NCI-H748 (cell line): Measurements from ENCODE around the gene SPRED2.

Experiments used
- DNase-seq: peaks from one replicate; lab custom pipeline; 2025; ENCODE audit not compliant: unreplicated experiment; lab: John Stamatoyannopoulos, UW

SPRED2 gene

DNA sequence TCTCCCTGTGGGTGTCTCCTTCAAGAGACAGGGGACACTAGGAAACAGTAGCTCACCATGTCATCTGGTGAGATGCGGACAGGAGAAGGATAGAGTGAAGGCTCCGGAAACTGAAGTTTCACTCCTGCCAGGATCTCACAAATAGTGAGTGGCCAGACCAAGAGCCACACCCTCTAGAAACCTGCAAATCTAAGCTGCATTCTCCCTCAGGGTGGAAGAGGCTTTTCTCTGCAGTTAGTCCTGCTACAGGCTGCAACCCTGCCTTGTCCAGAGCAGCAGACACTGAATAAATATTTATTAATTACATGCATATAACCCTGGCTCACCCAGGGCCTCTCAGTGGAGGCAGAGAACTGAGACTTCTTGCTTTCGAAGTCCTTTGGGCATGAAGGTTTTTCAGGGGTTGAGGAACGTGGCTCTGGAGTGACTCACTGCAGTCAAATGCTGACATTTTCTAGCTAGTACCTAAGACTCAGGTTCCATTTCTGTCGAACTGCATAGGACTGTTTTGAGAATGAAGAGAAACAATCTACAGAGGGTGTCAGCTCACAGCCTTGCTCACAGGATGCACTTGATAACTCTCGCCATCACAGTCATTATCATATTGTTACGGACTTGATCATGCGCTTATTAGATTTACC lies 117.5 kb downstream of the SPRED2 start:
- DNase-seq = no peak

DNA sequence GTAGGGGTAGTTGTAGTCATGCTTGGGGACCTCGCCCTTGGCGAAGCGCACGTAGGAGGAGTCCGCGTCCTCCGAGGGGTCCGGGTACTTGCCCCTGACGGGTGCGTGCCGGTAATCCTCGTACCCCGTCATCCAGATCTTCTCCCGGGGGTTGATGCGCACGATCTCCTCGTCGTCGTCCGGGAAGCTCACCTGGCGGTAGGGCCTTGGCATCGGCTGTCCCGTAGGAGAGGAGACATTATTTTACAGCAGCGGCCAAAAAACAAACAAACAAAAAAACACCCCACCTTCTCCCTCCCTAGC lies 118.5 kb downstream of the SPRED2 start:
- no peak for DNase-seq

DNA sequence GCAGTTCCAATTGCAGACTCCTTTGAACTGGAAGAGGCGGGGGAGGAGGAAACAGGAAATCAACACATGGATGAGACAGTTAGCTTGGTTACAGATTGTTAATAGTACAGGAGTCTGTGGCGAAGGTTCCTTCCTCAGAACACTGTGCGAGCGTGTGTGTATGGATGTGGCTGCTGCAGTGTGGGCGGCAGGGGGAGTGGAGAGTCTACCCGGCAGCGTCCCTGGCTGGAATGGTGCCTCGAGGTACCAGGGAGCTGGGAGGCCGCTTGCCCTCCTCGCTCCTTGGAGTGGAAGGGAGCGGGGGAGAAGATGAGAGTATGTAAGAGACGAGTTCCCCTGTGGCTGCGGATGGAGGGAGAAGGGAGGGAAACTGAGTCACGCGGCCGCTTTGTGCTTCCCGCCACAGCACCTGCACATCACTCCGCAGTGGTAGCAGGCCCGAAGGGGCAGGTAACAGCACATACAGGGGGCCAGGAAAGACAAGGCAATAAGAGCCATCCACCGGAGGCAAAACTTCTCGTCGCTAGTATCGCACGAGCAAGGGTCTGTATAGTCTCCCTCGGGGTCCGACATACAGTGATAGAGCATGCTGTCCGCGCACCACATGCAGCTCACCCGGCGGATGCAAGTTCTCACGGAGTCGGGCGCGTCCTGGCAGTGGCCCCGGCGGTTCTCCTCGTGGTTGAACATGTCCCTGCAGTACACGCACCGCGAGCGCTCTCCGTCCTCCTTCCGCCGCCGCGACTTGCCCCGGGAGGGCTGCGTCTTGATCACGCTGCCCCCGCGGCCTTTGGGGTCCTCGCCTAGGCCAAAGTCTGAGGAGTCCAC lies 119.1 kb downstream of the SPRED2 start:
- no peak for DNase-seq

DNA sequence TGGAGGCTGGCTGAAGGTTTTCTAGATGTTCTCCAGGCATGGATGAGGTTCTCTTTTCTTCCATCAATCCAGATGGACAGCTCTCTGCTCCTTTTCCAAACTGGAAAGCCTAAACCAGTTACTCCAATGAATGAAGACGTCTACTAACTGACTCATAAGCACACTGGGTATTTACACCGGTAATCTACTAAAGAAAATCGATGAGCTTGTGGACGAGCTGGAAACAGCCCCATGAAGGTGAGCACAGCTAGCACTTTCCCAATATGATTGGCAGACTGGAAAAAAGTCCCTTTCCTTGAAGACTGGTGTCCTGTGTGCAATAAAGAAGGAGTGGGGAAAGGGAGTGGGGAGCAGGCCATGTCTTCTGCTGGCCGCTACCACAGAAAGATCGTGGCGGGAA lies 120.8 kb downstream of the SPRED2 start:
- no peak for DNase-seq

DNA sequence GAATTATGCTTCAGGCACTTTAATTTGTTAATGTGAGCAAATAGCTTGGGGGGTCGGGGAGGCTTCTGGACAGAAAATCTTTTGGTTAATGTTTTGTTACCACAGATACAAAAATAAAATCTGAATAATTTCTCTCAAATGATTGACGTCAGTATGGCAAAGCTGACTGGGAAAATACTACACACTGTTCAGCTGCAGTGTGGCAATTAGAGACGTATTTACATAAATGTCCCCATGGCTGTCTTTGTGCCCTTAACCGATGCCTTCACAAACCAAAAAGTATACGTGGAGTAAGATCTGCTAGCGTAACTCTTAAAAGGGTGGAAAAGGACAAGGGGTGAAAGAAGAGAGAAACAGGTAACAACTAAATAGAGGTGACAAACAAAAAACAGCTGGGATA lies 121.3 kb downstream of the SPRED2 start:
- DNase-seq = no peak

DNA sequence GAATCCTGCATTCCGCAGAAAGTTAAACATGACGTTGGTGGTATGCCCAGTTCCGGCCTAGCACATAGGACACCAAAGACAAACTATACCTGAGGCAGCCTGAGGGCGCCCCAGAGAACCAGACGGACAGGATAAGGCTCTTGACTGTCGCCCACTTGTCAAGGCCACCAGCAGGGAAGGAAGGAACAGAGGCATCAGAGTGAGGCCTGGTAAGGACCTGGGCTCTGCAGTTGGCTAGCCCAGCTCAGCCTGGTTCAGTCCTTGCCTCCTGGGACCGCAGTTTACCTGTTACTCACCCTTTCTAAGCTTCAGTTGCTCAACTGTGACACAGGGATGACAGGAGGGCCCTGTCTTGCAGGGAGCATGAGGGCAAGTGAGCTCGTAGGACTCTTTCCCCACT lies 122.7 kb downstream of the SPRED2 start:
- no peak for DNase-seq

DNA sequence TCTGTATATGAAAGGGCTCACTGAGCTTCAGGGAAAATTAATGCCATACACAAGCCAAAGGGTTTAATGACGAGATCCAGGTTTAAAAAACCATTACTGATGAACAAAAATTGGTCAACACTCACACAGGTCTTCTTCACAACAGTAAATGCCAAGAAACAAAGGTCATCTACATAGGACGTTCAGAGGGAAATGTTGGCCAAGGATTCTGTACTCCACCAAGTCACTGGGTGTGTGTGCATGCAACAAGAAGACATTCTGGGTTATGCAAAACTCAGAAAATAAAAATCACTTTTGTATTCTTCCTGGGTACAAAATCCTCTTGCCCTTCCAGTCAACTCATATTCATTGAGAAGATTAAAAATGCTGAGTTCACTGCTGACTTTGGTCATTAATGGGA lies 126.5 kb downstream of the SPRED2 start:
- DNase-seq = no peak

DNA sequence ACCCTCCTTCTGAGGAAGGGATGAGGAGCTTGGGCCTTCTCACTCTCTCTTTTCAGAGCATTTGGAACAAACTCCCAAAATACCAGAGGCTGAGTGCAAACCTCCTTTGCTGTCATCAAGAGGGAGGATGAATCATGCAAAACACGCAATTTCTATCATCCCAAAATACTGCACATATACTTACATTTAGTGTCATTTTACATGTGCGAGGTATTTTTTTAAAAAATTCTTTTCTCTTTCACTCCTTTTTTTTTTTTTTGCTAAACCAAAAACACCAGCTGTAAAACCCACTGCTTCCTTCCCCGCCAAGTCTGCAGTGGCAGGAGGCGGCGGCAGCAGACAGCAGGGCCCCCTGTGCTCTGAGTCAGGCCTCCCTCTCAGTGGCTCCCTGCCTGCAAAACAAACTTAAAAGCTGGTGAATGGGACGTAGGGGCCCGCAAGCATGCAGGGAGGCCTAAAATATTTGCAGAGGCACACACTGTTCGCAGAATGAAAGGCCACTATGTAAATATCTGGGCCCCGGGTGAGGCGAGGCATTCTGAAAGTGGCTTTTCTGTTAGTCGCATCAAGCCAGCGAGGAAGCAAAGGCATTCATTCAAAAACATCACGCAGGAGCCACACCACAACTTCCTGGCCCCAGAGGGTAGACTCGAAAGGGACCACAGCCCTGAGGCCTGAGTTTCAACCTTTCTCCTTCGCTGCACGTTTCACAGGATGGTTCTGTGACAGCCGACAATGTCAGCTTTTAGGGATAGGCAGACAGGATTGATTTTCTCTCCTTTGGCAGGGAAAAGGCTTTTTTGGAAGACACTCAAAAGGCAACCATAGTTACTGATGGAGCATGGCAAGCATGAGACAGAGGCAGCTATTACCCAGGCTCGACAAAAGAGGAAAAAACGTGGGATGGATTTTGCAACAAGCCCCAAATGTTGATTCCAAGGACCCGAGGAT lies 131.4 kb downstream of the SPRED2 start:
- DNase-seq = peak; percentile 30

DNA sequence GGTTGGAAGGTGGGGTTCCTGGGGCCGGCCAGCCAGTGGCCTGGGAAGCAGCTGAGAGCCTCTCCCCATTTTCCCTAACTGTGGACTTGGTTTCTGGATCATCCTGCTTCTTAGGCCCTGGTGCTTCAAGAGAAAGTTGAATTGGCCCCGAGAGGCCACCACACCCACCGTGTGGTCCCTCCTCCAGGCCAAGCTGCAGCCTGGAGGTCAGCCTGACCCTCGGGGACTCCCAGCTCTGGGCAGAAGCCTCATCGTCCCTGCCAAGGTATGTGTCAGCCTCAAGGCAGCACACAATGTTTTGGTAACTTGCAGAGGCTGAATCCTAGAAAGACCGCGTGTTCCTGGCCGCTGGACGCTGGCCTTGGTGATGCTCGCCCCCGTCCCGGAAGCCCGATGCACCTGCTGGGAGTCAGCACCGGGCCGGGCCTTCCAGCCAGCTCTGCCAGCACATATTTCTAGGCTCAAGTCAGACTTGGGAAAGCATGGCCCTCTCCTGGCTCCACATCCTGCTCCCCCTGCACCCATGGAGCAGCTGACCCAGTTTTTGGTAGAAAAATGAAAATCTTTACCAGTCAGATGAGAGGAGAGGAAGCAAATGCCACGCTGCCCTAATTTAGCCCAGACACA lies 132.2 kb downstream of the SPRED2 start:
- no peak for DNase-seq

DNA sequence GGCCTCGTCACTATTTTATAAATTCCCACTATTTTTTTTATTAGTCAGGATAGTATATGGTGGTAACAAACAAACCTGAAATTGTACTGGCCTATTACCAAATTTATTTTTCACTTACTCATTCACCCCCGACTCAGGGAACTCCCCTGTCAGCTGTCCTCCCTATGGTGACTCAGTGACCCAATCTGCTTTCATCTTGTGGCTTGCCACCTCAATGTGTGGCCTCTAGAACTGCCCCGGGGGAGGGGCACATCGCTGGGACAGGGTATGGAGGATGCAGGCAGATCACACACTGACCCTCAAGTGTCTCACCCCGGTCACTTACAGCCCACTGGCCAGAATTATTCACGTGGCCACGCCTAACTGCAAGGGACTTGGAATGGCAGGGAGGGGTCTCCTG lies 133.2 kb downstream of the SPRED2 start:
- no peak for DNase-seq

DNA sequence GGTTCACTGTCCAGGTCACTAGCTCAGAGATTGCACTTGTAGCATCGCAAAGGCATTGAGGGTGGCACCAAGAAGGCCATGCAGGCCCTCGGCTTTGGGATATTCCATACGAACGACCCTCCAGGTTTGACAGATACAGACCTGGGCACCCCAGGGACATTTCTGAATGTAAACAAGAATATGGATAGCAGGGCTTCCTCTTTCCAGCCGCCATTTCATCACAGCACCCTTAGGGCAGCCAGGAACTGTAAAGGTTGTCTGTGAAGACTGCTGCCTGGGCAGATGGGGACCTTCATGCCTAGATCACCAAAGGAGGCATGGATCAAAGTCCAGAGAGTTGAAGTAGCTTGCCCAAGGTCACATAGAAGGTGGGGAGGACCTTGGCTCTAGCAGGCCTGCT lies 134.3 kb downstream of the SPRED2 start:
- no peak for DNase-seq

DNA sequence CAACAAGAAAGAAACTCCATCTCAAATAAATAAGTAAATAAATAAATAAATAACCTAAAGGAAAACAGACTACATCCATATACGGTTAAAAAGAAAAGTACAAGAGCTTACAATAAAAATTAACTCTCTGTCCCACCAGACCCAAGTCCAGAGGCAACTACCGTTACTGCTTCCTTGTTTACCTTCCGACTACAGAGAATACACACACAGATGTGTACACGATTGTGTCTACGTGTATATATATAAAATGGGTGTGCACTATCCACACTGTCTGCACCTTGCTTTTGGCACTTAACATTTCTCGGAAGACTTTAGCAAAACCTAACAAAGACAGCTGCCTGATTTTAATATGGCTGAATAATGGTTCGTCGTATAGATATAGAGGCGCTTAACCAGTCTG lies 134.9 kb downstream of the SPRED2 start:
- DNase-seq = no peak

DNA sequence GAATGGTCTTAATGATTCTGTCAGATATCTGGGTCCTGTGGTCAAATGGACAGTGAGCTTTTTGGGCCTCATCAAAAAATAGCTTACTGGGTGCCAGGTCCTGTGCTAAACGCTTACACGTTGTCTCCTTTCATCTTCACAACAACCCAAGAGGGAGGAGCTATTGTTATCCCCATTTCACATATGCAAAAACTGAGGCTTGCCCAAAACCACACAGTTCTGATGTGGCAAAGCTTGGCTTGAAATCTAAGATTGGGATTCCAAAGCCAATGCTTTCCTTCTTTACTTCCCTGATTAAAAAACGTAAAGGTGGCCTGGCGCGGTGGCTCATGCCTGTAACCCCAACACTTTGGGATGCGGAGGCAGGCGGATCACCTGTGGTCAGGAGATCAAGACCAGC lies 135.4 kb downstream of the SPRED2 start:
- DNase-seq = no peak

DNA sequence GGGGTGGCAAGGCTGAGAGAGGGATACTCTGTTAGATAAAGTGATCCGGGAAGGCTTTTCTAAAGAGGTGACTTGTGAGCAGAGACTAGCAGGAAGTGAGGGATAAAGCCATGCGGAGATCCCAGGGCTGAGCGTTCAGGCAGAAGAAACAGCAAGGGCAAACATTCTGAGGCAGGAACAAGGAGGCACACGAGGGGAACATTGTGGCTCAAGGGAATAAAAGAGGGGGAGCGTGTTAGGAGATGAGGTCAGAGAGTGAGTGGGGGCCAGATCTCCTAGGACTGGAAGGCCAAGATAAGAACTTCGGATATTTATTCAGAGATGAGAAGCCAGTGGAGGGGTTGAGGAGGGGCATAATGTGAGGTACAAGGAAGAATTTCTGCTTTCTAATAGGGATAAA lies 137.7 kb downstream of the SPRED2 start:
- no peak for DNase-seq

DNA sequence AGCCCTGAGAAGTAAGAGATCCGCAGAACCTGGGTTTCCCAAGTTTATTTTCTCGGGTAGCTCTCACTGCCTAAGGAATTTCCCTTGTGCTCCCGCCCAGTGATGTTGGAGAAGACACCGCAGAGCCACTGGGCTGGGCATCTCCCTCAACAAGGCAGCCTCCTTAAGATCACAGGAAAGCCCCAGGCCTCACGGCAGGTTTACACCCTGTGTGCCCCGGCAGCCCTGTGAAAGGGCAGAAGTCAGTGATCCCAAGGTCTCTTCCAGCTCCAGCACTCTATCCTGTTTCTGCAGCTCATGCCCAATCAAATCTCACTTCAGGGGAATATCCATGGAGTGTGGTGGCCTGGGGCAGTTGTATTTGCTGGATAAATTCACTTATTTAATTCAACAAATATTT lies 138.3 kb downstream of the SPRED2 start:
- DNase-seq = no peak

DNA sequence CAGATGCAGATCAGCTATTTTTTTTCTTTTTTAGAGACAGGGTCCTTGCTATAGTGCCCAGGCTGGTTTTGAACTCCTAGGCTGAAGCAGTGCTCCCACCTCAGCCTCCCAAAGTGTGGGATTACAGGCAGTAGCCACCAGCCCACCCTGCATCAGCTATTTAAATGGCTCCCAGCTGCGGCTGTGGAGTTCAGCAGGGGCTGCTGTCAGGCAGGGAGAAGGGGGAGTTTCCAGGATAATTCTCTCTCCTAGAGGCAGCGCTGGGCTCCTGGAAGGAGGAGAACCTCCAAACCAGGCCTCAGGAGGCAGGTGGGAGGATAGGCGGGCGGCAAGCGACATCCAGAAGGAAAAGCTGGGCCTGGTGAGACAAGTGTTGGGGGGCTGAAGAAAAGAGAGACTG lies 139.0 kb downstream of the SPRED2 start:
- no peak for DNase-seq

DNA sequence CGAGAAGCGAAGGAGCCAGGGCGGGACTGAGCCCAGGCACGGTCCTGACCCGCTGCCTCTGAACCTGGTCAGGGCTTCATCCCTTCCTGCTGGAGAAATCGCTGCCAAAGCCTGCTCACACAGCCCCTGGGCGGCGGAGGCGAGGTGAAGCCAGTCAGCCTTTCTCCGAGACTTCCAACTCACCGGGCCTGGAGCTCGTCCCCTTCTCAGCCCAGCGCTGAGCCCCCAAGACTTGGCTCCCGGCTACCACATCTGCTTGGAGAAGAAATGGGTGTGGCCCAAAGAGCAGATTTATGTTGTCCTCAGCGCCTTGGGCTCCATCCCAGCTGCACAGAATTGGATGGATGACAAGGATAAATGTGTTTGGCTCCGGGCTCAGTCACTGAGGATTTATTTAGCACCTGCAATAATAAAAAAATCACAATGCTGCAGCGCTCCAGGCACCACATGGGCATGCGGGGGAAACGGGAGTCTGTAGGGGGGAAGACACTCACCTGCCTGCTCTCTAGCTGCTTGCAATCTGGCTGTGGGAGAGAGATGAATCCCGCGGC lies 139.9 kb downstream of the SPRED2 start:
- DNase-seq = peak; percentile 23

DNA sequence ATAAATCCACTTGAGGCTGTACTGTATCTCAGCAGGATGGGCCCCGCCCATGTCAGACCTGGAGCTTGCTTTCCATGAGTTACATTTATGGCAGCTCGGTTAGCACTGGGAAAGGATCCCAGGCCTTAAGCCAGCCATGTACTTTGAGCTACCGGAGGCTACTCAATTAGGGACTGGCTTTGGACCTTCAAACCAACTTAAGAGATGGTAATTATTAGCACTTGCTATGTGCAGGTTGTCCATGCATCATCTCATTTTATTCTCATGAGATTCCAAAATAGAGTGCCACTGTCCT lies 140.3 kb downstream of the SPRED2 start:
- peak; percentile 6 for DNase-seq

DNA sequence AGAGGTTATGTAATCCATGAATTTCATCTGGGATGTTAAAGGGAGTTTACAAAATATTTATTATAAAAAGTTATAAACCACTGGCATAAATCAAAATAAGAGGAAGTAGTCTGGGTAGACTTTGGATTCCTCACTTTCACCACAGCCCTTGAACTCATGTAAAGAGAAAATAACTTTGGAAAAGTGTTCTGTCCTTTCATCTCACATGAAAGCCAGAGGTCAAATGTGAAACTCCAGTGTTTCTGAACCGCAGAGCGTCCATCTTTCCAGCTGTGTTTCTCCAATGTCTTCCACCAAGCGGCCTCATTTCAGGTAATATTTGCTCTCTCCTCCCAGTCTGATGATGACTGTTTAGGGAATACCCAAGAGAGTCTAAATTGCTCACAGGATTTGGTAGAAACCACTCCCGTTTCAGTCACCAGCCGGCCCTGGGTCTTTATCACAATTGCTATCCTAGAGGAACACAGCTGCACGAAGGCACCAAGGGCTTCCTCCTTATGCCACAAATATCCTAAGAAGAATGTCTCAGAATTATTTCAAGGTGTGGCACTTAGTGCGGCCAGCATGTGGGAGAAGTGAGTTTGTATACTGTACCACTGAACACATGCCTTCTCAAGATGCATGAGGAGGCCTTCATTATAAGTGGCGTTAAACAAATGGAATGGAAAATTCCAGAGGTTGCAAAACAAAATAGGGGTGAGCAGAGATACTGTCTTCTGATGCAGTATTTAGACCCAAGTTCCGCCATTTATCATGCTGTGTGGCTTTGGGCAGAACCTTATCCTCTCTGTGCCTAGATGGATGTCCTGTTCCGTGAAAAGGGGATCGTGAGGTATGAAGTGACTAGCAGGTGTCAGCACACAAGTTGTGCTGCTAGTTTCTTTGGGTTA lies 140.9 kb downstream of the SPRED2 start:
- DNase-seq = no peak

DNA sequence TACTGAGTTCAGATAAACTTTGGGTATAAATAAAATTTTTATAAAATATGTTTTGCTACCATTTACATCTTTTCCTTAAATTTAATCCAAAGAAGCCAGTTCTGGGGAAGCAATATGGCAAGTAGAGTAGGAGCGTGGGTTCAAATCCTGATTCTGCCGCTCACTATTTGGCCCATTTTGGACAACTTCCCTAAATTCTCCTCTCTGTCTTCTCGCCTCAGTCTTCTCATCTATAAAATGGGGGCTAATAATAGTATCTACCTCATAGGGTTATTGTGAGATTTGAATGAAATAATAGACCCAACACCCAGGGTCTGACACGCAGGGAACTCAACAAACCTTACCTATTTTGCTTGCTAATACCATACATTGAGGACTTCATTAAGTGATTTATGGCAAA lies 145.0 kb downstream of the SPRED2 start:
- DNase-seq = no peak
